Measurements from ENCODE around the gene CRLF3. TPM values are rescaled to one million over a fixed set of nuclear protein-coding genes. Genes with fewer than 3 reads are reported as not detected.

The CRLF3 gene
- polyA plus RNA-seq, 1 of the 3 experiments (the other 2 are of a cell fraction), result 10.9 TPM

DNA sequence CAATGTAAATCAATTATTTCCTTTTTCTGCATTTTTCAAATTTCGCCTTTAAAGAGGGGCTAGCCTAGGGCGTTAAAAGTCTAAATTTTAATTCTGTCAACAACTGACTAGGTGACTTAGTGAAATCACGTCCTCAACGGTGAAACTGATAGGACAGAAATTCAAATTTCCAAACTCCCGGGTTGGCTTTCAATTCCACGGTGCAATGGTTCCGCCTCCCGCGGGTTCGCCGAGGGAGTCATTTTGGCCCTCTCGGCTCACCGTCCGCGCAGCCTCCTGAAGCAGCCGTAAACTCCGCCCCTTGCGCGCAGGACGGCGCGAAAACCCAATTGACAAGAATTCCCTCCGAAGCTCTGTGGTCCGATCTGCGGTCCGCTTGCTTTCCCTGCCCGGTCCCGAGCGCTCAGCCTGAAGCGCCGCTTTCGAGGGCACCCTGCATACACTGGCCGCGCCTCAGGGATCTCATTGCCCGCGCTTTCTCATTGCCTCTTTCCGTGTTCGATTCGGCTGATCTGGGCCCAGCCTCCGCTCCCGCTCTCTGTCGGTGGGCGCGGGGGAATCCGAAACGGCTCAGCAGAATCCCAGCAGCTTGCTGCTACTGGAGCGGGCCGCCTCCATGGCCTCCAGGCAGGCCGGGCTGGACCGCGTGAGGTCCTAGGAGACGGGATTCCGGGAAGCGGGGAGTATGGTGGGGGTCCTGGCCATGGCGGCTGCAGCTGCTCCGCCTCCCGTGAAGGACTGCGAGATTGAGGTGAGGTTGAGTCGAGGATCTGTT is 7.4 kb upstream of the CRLF3 start, which contains the start of gene ATAD5:
TSS of gene ATAD5 (plus strand) at position 304 of the 775 bp plus-strand sequence. CDS start at position 686, 382 bp downstream.
- H3K9me2 ChIP-seq, result no peaks in the 10 kb centered on the region
- under 1% methylated on average over 54 of the region's 59 CpGs for WGBS (ENCODE audit: low lambda C conversion rate)
- no peaks in the 10 kb centered on the region for H4K20me1 ChIP-seq (ENCODE audit: insufficient read depth)
- H3K4me2 ChIP-seq, result peak within 1 kb of the TSS; percentile 88
- ChIA-PET CTCF (interaction anchor here (0.5 to 0.9 kb wide), 2 partner anchors 9 to 18 kb away, joined by 3 read pairs; no protein-coding TSS in a partner anchor), POLR2A (no interaction called here)
- H3K9me3 ChIP-seq, result no peaks in the 10 kb centered on the region
- H3K36me3 ChIP-seq (replicated peaks in 1 of 2; ENCODE audit: control insufficient read depth in 1 of 2, insufficient read depth in 2 of 2, low read length in 1 of 2), result peaks cover 1 to 2% of the 10 kb centered on the region in 2 experiments
- peak within 1 kb of the TSS; percentile 98 for H2AFZ ChIP-seq (ENCODE audit: low read depth)
- H3K4me1 ChIP-seq (ENCODE audit: control insufficient read depth in 1 of 2, insufficient read depth in 2 of 2, low read depth in 1 of 2, low read length in 1 of 2), result peaks cover 0 to 14% of the 10 kb centered on the region in 2 experiments; a peak in 2 of 4 replicates
- H3K27ac ChIP-seq (ENCODE audit: low read depth in 2 of 2, low read length in 1 of 2), result peak within 1 kb of the TSS; percentile 35 to 72
- H3F3A ChIP-seq (replicated peaks; ENCODE audit: insufficient read depth), result peaks cover 7% of the 10 kb centered on the region
- peak within 1 kb of the TSS; percentile 91 for H3K9ac ChIP-seq
- peak; percentile 54 for TF ChIP-seq YY1 (IDR thresholded peaks at IDR 0.05; ENCODE audit: low read depth)
- peak; percentile 82 for TF ChIP-seq CHD2 (IDR thresholded peaks at IDR 0.05; ENCODE audit: low read length, partially characterized antibody)
- TF ChIP-seq NFIC (IDR thresholded peaks at IDR 0.05; ENCODE audit: borderline replicate concordance), result no peak; the same call in 1 of the 2 replicates
- TF ChIP-seq GABPA (IDR thresholded peaks at IDR 0.05; ENCODE audit: low read depth), result peak; percentile 33; the same call in 1 of the 2 replicates
- TF ChIP-seq ELF1 (IDR thresholded peaks at IDR 0.05), result peak; percentile 80
- TF ChIP-seq MAX (IDR thresholded peaks at IDR 0.05; ENCODE audit: low read depth), result peak; percentile 83
- TF ChIP-seq, protein P1, sequence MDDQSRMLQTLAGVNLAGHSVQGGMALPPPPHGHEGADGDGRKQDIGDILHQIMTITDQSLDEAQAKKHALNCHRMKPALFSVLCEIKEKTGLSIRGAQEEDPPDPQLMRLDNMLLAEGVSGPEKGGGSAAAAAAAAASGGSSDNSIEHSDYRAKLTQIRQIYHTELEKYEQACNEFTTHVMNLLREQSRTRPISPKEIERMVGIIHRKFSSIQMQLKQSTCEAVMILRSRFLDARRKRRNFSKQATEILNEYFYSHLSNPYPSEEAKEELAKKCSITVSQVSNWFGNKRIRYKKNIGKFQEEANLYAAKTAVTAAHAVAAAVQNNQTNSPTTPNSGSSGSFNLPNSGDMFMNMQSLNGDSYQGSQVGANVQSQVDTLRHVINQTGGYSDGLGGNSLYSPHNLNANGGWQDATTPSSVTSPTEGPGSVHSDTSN (IDR thresholded peaks at IDR 0.05), result peak; percentile 40; the same call in 1 of the 2 replicates
- peak; percentile 63 for TF ChIP-seq NRF1 (IDR thresholded peaks at IDR 0.05; ENCODE audit: low read depth, low read length)
- TF ChIP-seq GATA2 (CRISPR knock-in tag; IDR thresholded peaks at IDR 0.05), result no peak
- peak; percentile 56 for TF ChIP-seq RCOR1 (IDR thresholded peaks at IDR 0.05; ENCODE audit: low read length)
- TF ChIP-seq FOSL2 (IDR thresholded peaks at IDR 0.05; ENCODE audit: borderline replicate concordance, low read depth), result peak; percentile 28; the same call in 1 of the 2 replicates
- TF ChIP-seq USF2 (IDR thresholded peaks at IDR 0.05; ENCODE audit: borderline replicate concordance, low read depth, low read length), result no peak
- TF ChIP-seq, protein P2, sequence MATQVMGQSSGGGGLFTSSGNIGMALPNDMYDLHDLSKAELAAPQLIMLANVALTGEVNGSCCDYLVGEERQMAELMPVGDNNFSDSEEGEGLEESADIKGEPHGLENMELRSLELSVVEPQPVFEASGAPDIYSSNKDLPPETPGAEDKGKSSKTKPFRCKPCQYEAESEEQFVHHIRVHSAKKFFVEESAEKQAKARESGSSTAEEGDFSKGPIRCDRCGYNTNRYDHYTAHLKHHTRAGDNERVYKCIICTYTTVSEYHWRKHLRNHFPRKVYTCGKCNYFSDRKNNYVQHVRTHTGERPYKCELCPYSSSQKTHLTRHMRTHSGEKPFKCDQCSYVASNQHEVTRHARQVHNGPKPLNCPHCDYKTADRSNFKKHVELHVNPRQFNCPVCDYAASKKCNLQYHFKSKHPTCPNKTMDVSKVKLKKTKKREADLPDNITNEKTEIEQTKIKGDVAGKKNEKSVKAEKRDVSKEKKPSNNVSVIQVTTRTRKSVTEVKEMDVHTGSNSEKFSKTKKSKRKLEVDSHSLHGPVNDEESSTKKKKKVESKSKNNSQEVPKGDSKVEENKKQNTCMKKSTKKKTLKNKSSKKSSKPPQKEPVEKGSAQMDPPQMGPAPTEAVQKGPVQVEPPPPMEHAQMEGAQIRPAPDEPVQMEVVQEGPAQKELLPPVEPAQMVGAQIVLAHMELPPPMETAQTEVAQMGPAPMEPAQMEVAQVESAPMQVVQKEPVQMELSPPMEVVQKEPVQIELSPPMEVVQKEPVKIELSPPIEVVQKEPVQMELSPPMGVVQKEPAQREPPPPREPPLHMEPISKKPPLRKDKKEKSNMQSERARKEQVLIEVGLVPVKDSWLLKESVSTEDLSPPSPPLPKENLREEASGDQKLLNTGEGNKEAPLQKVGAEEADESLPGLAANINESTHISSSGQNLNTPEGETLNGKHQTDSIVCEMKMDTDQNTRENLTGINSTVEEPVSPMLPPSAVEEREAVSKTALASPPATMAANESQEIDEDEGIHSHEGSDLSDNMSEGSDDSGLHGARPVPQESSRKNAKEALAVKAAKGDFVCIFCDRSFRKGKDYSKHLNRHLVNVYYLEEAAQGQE (IDR thresholded peaks at IDR 0.05; ENCODE audit: low read depth, low read length), result peak; percentile 76; the same call in 1 of the 2 replicates
- TF ChIP-seq TAF1 (IDR thresholded peaks at IDR 0.05; ENCODE audit: borderline replicate concordance, low read depth, low read length), result peak; percentile 72; the same call in 1 of the 2 replicates
- TF ChIP-seq FOXM1 (IDR thresholded peaks at IDR 0.05; ENCODE audit: low read depth), result 0 out of 2 replicates have a peak, but pooled peaks have one; percentile 46
- no peak for TF ChIP-seq JUND (IDR thresholded peaks at IDR 0.05)
- no peak for TF ChIP-seq RFX5 (IDR thresholded peaks at IDR 0.05; ENCODE audit: low read length)
- no peak for TF ChIP-seq MEF2A (IDR thresholded peaks at IDR 0.05; ENCODE audit: borderline replicate concordance, low read depth)
- TF ChIP-seq ZBTB33 (IDR thresholded peaks at IDR 0.05; ENCODE audit: borderline replicate concordance, low read depth), result 0 out of 2 replicates have a peak, but pooled peaks have one; percentile 70
- TF ChIP-seq MXI1 (IDR thresholded peaks at IDR 0.05; ENCODE audit: low read depth, low read length), result peak; percentile 71
- peak; percentile 99 for TF ChIP-seq SIN3A (IDR thresholded peaks at IDR 0.05; ENCODE audit: borderline replicate concordance, low read depth, low read length)
- peak within 1 kb of the TSS; percentile 78 to 90 for H3K4me3 ChIP-seq (ENCODE audit: low read depth in 2 of 2, low read length in 1 of 2)
- H3K79me2 ChIP-seq (ENCODE audit: insufficient read depth), result peaks cover 39% of the 10 kb centered on the region
- no peaks in the 10 kb centered on the region for H3K27me3 ChIP-seq (ENCODE audit: insufficient read depth)
- DNase-seq, result peak; percentile 92

Measured in SK-N-SH (cell line).